DND-41 (cell line): ENCODE measurements around the gene TFF3.

Source experiments
- EZH2 ChIP-seq: IDR thresholded peaks from 3 replicates; pipeline ENCODE4 v1.6.1; 2012; ENCODE audit warnings: borderline replicate concordance, low read depth, mild to moderate bottlenecking, moderate library complexity, low read length, inconsistent platforms; ENCODE audit not compliant: severe bottlenecking
- TF ChIP-seq, protein P1 (sequence below): IDR thresholded peaks from 2 replicates; pipeline ENCODE4 v1.5.1; 2012; ENCODE audit warnings: borderline replicate concordance, low read length, moderate library complexity, mild to moderate bottlenecking; ENCODE audit not compliant: poor library complexity, severe bottlenecking; ENCODE audit errors: extremely low read depth

DNA sequence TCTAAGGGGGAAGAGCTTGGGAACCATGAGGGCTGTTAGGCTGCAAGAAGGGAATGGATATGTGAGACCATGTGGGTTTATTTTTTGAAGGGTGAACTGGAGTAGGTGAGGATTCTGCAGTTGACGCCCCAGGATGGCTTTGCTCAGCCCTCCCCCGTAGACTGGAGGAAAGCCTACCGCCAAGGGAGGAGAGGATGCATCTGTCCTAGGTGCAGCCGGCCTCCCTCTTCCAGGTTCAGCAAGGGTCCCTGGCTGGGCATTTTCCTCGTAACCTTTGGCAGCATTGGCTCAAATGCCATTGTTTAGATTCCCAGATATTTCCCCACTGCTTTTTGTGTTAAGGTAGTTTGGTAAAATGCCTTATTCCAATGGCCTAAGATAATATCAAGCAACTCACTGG, 16.6 kb downstream of the TFF3 start:
- TF ChIP-seq, protein P1, sequence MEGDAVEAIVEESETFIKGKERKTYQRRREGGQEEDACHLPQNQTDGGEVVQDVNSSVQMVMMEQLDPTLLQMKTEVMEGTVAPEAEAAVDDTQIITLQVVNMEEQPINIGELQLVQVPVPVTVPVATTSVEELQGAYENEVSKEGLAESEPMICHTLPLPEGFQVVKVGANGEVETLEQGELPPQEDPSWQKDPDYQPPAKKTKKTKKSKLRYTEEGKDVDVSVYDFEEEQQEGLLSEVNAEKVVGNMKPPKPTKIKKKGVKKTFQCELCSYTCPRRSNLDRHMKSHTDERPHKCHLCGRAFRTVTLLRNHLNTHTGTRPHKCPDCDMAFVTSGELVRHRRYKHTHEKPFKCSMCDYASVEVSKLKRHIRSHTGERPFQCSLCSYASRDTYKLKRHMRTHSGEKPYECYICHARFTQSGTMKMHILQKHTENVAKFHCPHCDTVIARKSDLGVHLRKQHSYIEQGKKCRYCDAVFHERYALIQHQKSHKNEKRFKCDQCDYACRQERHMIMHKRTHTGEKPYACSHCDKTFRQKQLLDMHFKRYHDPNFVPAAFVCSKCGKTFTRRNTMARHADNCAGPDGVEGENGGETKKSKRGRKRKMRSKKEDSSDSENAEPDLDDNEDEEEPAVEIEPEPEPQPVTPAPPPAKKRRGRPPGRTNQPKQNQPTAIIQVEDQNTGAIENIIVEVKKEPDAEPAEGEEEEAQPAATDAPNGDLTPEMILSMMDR = no peak
- TF ChIP-seq EZH2 = no peak
